ENCODE measurements around the gene ALG11.
"Not testable (repeated sequence)": the region's sequence is repeated elsewhere in the genome, so short reads cannot be mapped to it uniquely, and the experiment has no call there.

Gene ALG11

DNA sequence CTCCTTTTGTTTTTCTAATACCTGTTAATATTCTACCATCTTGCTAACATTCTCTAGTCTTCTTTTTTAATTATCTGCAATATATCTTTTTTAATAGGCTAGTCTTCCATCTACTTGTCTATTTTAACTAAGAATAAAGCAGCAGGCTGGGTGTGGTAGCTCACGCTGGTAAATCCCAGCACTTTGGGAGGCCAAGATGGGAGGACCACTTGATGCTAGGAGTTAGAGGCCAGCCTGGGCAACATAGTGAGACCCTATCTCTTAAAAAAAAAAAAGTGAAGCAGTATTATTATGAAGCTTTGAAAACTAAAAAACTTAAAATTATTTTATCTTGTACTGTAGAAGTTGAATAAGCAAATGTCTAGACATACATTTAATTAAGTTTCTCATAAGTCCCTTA, 15.6 kb downstream of the ALG11 start:
- DNase-seq (ENCODE audit: low read depth in 1 of 2, low spot score in 1 of 2): no peak

GRCh38 chr13:52029569-52029968, 17.4 kb downstream of the ALG11 start:
- DNase-seq (ENCODE audit: low read depth in 1 of 2, low spot score in 1 of 2): no peak

DNA sequence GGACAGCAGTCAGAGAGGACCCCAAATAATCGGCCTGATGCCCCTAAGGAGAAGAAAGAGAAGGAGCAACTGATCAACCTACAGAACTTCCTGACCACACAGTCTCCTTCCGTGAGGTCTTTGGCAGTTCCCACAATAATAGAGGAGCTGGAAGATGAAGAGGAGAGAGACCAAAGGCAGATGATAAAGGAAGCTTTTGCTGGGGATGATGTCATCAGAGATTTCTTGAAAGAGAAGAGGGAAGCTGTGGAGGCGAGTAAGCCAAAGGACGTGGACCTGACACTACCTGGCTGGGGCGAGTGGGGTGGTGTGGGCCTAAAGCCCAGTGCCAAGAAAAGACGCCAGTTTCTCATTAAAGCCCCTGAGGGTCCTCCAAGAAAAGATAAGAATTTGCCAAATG, 18.2 kb downstream of the ALG11 start:
- not testable (repeated sequence) for DNase-seq (ENCODE audit: low read depth in 1 of 2, low spot score in 1 of 2)

DNA sequence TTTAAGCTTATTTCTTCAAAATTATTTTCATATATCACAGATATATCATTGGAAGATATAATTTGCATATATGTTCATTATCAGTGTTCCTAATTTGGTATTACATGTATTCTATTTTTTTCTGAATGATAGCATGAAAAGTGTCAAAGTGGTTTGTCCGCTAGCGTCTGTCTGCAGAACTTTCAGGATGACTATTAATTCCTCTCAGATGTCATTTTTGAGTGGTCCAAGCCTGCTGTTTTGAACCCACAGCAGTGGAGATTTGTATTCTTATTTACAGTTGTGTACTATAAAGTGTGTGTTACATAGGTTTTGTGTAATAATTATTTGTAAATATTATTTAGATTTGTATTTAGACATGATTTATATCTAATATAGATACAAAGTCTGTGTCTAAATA, 20.8 kb downstream of the ALG11 start:
- DNase-seq (ENCODE audit: low read depth in 1 of 2, low spot score in 1 of 2): no peak

- DNase-seq (ENCODE audit: low read depth in 1 of 2, low spot score in 1 of 2): no peak
These were observed 22.5 kb downstream of the ALG11 start for GRCh38 chr13:52034616-52035226.

DNA sequence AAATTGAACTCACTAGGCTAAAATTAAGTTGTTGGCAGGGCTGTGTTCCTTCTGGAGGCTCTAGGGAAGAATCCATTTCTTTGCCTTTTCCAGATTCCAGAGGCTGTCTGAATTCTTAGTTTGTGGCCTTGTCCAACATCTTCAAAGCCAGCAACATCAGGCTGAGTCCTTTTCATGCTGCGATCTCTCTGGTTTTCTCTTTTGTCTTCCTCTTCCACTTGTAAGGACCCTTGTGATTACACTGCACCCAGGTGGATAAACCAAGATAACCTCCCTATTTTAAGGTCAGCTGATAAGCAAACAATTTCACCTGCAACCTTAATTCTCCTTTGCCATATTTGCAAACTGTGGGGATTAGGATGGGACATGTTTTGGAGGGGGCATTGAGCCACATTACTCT, 23.8 kb downstream of the ALG11 start:
- DNase-seq (ENCODE audit: low read depth in 1 of 2, low spot score in 1 of 2): no peak

GRCh38 chr13:52043675-52044074, 31.5 kb downstream of the ALG11 start:
- DNase-seq (ENCODE audit: low read depth in 1 of 2, low spot score in 1 of 2): no peak

GRCh38 chr13:52047463-52047862, 35.3 kb downstream of the ALG11 start:
- no peak for DNase-seq (ENCODE audit: low read depth in 1 of 2, low spot score in 1 of 2)

DNA sequence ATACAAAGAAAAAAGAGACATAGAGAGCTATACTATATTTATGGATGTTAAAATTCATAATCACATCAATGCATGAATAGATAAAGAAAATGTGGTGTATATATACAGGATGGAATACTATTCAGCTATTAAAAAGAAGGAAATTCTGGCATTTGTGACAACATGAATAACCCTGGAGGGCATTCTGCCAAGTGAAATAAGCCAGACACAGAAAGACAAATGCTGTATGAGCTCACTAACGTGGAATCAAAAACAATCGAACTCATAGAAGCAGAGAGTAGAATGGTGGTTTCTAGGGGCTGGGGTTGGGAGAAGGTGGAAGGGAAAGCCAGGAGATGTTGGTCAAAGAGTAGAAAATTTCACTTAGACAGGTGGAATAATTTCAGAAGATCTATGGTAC, 36.3 kb downstream of the ALG11 start:
- DNase-seq (ENCODE audit: low read depth in 1 of 2, low spot score in 1 of 2): no peak

GRCh38 chr13:52051400-52051799, 39.2 kb downstream of the ALG11 start:
- no peak for DNase-seq (ENCODE audit: low read depth in 1 of 2, low spot score in 1 of 2)

DNA sequence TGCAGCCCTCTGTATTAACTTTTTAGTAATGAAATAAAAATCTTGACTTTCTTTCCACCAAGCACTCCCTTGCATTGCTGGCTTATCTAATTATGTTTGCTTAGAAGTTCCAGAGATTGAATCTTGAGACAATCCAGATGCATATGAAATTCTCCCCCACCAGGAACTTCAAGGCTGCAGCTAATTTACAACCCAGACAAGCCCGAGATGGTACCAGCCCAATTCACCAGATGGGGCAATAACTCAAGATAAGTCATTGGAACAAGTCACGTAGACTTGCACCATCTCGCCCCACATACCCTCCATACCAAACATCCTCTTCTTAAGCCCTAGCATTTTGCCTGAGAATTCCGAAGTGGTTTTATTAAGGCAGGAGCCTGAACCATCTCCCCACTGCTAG, 41.3 kb downstream of the ALG11 start:
- no peak for DNase-seq (ENCODE audit: low read depth in 1 of 2, low spot score in 1 of 2)

DNA sequence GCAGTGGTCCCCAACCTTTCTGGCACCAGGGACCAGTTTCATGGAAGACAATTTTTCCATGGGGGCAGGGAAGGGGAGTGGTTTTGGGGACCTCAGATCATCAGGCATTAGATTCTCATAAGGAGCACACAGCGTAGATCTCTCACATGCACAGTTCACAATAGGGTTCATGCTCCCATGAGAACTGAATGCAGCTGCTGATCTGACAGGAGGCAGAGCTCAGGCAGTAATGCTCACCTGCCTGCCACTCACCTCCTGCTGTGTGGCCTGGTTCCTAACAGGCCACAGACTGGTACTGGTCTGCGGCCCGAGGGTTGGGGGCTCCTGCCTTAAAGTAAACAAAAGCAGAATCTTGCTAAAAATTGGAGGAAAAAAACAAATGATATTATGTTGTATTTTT, 48.9 kb downstream of the ALG11 start:
- DNase-seq (ENCODE audit: low read depth in 1 of 2, low spot score in 1 of 2): not testable (repeated sequence)

GRCh38 chr13:52061587-52061986, 49.4 kb downstream of the ALG11 start:
- DNase-seq (ENCODE audit: low read depth in 1 of 2, low spot score in 1 of 2): no peak

GRCh38 chr13:52067237-52067636, 55.0 kb downstream of the ALG11 start:
- DNase-seq (ENCODE audit: low read depth in 1 of 2, low spot score in 1 of 2): no peak

- no peak for DNase-seq (ENCODE audit: low read depth in 1 of 2, low spot score in 1 of 2)
These were observed 58.8 kb downstream of the ALG11 start for GRCh38 chr13:52070929-52071523.

All from activated CD4-positive, alpha-beta T cell treated with anti-CD3 and anti-CD28 coated beads, Interleukin-2, amount 50 U/mL, for 24 hours (primary cell).